ENCODE results near the gene STIM1.
"Not testable (repeated sequence)": the region's sequence is repeated elsewhere in the genome, so short reads cannot be mapped to it uniquely, and the experiment has no call there.

Gene STIM1

GRCh38 chr11:3856856-3857553 lies 1.5 kb downstream of the STIM1 start:
- DNase-seq: no peak

GRCh38 chr11:3857628-3858027 lies 2.2 kb downstream of the STIM1 start:
- no peak for DNase-seq

- no peak for DNase-seq
These were observed 4.0 kb downstream of the STIM1 start for GRCh38 chr11:3859373-3859881.

- DNase-seq: no peak
These were observed 4.9 kb downstream of the STIM1 start for GRCh38 chr11:3860375-3860774.

GRCh38 chr11:3860898-3861393 lies 5.5 kb downstream of the STIM1 start:
- DNase-seq: not testable (repeated sequence)

GRCh38 chr11:3861683-3862082 lies 6.2 kb downstream of the STIM1 start:
- no peak for DNase-seq

- peak in 1 of 2 experiments; percentile 4 for DNase-seq
These were observed 10.1 kb downstream of the STIM1 start for GRCh38 chr11:3865388-3866193.

- DNase-seq: no peak
These were observed 10.7 kb downstream of the STIM1 start for GRCh38 chr11:3866206-3866605.

- DNase-seq: no peak
These were observed 11.4 kb downstream of the STIM1 start for GRCh38 chr11:3866836-3867208.

- no peak for DNase-seq
These were observed 12.0 kb downstream of the STIM1 start for GRCh38 chr11:3867209-3868091.

GRCh38 chr11:3873712-3874349 lies 18.4 kb downstream of the STIM1 start:
- no peak for DNase-seq

GRCh38 chr11:3876613-3877012 lies 21.1 kb downstream of the STIM1 start:
- DNase-seq: no peak

- DNase-seq: no peak
These were observed 22.1 kb downstream of the STIM1 start for GRCh38 chr11:3877364-3878257.

GRCh38 chr11:3878258-3878584 lies 22.8 kb downstream of the STIM1 start:
- no peak for DNase-seq

- no peak for DNase-seq
These were observed 23.9 kb downstream of the STIM1 start for GRCh38 chr11:3879216-3879966.

GRCh38 chr11:3879967-3880542 lies 24.6 kb downstream of the STIM1 start:
- DNase-seq: no peak

GRCh38 chr11:3880724-3881123 lies 25.3 kb downstream of the STIM1 start:
- DNase-seq: no peak

GRCh38 chr11:3882655-3883054 lies 27.2 kb downstream of the STIM1 start:
- DNase-seq: no peak

- no peak for DNase-seq
These were observed 30.4 kb downstream of the STIM1 start for GRCh38 chr11:3885855-3886254.

GRCh38 chr11:3886985-3887384 lies 31.5 kb downstream of the STIM1 start:
- DNase-seq: no peak

Measured in SW 1271 (cell line).